ENCODE results near the gene MDN1.
"Not testable (repeated sequence)": the region's sequence is repeated elsewhere in the genome, so short reads cannot be mapped to it uniquely, and the experiment has no call there.

MDN1 gene

DNA sequence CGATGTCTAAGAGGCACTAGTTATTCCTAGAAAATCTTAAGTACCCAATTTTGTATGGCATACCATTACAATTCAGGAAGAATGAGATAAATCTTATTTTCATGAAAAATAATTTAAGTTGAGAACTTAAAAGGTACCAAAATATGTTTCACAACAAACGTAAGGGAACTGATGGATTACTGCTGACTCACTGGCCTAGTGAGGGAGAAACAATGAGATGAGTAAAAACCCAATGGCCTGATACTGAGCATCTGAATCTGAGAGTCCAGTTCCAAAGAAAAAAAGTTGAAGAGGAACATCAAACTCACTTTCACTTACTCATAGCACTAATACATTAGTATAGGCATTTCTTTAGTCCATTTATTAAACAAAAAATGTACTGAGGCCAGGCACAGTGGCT, 56.0 kb downstream of the MDN1 start:
- no peak for DNase-seq (ENCODE audit: low read depth)

DNA sequence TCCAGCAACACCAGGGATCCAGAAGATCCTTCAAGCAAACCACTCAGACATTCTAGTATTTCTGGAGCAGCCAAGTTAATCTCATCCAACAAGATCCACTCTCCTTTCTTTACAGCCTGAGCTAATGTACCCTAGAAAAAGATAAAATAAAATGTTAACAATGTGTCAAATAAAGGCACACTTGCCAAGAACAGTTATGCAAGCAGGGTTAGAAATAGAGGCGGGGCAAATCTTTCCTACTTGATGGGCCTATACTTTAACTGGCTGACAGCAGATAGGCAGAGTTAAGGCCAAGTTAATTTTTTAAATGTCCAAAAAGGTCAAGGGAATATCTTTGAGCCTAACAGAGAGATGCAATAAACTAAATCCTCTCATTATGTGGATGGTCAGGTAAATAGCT, 60.8 kb downstream of the MDN1 start:
- no peak for DNase-seq (ENCODE audit: low read depth)

DNA sequence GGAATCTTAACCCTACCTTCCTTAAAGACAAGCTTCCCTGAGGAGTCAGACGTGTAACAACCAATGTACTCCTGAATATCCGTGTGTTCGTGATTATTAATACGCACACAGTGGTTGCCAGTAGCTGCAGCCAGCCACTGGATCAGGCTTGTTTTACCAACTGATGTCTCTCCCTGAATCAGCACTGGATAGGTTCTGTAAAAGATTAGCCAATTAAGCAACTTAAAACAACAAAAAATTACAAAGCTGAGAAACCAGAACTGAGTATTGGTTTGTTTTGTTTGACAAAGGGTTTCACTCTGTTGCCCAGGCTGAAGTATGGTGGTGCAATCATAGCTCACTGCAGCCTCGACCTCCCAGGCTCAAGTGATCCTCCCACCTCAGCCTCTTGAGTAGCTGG, 69.3 kb downstream of the MDN1 start:
- no peak for DNase-seq (ENCODE audit: low read depth)

DNA sequence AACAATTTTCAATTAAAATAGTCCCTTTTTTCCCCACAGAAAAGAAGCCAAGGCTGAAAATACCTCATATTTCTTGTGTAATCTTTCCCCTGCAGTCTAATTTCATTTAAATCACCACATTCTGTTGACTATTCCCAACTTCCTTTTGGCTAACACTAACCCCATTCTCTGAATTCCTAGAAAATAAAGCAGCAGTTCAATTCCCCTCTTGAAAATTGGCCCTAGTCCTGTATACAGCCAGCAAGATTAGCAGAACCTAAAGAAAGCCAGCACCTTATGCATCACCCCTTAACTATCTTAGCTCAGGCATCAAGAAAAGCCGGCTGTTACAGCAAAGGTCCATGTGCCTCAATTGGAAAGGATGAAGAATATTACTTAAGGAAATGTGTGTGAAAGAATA, 69.7 kb downstream of the MDN1 start:
- DNase-seq (ENCODE audit: low read depth) = no peak

DNA sequence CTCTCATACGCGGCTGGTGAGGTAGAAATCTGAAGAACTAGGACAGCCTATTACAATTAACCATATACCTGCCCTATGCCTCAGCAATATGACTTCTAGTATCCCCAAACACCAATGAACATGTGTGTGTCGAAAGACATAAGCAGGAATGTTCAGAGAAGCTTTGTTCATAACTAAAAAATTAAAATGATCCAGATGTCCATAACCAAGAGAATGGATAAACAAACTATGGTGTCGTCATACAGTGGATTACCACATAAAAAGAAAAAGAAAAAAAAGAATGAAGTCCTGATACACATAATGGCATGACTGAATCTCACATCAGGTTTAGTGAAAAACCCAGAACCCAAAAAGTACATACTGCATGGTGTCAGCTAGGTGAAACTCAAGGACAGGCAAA, 73.9 kb downstream of the MDN1 start:
- no peak for DNase-seq (ENCODE audit: low read depth)

DNA sequence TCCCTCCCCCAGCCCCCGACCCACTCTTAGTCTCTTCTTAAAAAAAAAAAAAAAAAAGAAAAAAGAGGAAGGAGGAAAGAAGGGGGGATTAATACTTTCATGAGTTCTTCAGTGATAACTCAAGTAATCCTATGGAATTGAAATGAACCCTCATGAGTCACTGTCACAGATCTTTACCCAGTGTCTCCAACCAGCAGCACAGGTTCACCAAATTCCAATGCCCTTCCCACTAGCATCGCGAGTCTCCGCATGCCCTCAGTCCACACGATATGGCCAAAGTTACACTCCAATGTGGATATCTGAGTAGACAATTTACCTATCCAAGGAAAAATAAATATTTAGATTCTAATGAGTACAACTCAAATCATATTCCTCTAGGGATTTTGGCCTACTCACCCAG, 74.5 kb downstream of the MDN1 start:
- DNase-seq (ENCODE audit: low read depth) = no peak

DNA sequence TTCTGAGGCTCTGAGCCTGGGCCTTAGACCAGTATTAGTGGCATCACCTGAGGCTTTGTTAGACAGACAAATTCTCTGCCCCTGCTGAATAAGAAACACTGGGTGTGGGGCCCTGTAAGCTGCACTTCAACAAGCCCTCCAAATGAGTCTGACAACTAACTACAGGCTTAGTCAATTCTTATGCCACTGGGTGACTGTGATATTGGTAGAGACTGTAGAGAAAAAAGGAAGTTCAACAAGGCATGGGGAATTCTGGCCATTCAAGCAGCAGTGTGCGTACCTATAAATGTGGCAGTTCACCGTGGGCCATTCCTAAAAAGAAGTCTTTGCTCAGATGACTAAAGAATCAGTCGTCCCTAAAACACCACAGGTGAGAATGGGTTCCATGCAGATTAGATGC, 82.7 kb downstream of the MDN1 start:
- DNase-seq (ENCODE audit: low read depth) = no peak

DNA sequence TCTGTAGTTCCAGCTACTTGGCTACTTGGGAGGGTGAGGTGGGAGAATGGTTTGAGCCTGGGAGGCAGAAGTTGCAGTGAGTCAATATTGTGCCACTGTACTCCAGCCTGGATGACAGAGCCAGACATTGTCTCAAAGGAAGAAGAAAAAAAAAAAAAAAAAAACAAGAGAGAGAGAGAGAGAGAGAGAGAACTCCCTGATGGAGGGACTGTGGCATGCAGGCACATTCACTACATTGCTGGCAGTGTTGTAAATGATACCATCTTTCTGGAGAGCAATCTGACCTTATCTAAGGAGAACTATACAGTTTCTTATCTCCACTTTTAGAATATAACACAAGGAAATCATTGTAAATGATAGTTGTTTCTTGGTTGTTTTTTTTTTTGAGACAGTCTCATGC, 85.1 kb downstream of the MDN1 start:
- no peak for DNase-seq (ENCODE audit: low read depth)

DNA sequence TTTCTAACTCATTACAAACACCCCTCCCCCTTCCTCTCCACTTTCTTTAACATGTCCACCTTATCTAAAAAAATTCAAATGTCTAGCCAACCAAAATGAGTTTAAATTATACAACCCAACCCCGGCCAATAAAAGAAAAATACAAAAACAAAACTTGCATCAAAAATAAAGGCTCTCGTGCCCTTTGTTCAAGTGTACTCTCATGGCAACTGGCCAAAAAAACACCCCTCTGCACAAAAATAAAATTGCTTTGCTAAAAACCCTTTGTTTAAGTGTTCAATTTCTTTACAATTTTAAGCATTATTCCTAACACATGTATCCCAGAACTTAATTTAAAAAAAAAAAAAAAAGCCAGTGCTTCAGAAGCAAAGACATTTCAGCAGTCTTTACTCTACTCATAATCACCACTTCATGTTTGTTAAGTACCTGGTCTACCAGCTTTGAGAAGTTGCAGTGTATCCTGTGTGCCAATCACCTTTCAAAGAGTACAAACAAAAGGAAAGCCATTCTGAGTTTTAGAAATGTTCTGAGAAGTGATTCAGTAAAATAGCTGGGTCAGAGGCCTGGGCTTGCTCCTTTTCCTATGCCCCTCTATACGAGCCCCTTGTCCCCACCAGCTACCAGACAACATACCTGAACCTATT, 87.5 kb downstream of the MDN1 start:
- no peak for DNase-seq (ENCODE audit: low read depth)

DNA sequence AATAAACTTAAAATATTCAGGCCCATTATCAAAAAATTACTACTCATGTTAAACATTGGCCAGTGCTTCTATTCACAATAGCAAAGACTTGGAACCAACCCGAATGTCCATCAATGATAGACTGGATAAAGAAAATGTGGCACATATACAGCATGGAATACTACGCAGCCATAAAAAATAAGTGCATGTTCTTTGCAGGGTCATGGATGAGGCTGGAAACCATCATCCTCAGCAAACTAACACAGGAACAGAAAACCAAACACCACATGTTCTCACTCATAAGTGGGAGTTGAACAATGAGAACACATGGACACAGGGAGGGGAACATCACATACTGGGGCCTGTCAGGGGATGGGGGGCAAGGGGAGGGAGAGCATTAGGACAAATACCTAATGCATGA, 88.3 kb downstream of the MDN1 start:
- not testable (repeated sequence) for DNase-seq (ENCODE audit: low read depth)

DNA sequence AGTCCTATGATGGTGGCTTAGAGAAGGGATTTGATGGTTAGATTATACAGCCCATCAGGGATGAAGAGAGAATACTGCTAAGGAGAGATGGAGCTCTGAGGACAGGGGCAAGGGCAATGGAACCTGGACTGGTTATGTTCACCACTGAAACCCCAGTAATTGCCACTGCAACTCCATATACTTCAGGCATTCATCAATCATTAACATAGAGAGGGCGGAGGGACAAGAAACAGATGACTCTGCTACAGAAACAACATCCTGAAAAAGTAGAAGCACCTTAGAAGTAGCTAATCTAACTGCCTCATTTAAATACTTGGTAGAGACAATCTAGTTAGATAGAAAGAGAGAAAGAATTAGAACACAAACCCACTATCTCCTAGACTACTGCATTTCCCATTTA, 89.8 kb downstream of the MDN1 start:
- no peak for DNase-seq (ENCODE audit: low read depth)

DNA sequence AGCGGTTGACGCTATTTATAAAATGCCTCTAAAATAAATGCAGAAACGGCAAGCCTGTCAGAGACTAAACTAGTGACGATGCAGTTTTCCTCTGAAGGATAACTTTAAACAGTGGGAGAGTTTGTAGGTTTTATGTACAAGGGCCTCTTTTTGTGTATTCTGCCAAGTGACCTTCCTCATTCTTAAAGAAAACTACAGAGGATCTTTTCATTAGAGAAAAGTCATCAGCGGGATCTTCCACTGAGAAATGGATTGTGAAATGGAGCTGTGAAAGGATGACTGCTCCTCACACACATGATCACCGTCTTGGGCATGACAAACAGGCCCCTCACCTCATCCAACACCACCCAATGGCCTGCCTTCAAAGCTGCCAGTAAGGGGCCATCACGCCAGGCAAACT, 92.1 kb downstream of the MDN1 start:
- no peak for DNase-seq (ENCODE audit: low read depth)

DNA sequence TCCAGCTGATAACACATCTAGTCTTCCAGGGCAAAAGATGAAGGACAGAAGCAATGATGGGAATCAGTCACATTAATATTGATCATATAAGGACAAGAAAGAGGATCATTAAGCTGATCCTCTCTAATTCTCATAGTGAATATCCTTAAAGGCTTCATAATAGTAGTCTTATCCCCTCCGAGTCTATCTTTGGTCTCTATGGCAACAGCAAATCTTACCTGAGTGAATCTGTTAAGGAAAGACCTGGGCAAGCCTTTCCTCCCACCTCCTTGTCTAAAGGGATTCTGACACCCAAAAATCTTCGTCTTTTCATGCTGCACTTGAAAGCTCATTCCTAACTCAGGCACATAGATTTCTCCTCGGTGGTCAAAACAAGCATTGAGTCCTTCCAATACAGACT, 94.6 kb downstream of the MDN1 start:
- DNase-seq (ENCODE audit: low read depth) = no peak

DNA sequence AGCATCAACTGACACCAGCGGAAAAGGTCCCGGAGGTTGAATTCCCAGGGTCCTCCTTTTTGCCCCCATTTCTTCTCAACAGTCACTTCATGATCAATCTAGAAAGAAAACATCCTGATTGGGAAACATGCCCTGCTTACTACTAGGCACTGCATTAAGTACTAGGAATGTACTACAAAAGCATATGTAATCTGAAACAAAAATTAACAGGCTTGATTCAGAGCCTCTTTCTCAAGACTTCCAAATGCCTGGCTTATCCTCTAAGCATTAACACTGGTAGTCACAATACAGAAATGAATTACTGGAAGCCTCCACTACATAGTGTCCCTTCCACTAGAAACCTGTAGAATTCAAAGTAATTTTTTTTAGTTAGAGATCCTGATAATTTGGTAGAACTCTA, 96.5 kb downstream of the MDN1 start:
- DNase-seq (ENCODE audit: low read depth) = no peak

DNA sequence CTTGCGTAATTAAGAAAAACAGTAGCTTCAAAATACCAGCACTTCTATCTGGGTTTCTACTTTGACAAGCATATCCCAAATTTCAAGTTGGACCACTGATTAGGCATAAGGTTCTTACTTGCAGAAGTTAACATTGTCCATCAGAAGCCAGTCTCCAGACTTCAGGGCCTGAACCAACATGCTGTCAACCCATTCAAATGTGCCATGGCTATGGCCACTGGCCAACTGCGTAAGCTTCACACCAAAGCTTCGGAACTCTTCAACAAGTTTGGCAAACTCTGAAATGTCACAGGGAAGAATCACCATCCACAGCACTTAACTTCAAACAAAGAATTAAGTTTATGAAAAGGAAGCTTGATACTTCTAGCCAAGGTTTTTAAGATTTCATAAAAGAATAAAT, 103.1 kb downstream of the MDN1 start:
- DNase-seq (ENCODE audit: low read depth) = no peak

DNA sequence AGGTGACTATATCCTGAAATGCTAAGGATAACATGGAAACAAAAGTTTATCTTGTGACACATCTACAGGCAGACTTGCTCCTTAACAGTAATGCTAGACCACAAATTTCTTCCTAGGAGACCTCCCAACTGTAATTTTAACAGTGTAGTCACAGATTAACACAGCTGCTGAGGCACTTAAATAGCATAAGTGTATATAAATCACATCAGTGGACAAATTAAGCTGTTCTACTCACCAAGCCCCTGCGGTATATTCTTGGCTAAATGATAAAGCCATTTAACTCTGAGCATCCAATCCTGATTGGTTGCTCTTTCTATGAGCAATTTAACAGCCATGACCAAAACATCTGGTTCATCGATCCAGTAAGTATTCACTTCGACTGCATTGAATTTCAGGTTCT, 107.8 kb downstream of the MDN1 start:
- DNase-seq (ENCODE audit: low read depth) = no peak

DNA sequence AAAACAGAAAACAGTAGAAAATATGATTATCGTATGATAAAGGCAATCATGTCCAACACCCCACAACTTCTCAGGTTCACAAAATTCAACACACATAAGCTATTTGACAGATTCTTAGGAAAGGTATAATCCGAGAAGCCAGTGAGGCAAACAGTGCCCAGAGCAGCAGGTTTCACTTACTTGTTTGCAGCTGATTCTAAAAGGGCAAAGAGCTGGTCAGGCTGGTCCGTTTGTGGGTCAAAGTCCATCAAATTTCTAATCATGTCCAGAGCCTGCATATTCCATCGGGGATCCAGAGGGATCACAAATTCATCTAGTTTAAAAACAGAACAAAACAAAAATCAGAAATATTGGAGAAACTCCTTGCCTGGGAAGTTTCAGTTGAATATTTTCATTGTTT, 111.3 kb downstream of the MDN1 start:
- no peak for DNase-seq (ENCODE audit: low read depth)

DNA sequence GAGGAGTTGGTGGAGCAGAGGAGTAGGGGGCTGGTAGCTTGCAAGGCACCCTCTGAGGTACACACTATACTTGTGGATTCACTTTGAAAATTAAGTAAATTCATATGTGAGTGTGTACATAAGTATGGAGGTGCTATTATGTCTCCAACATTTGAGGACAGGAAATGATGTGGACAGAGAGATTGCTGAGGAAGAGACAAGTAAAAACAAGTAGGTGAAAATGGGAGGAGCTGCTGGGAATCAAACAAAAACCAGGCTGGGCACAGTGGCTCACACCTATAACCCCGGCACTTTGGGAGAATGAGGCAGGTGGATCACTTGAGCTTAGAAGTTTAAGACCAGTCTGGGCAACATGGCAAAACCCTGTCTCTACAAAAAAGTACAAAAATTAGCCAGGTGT, 111.8 kb downstream of the MDN1 start:
- no peak for DNase-seq (ENCODE audit: low read depth)

DNA sequence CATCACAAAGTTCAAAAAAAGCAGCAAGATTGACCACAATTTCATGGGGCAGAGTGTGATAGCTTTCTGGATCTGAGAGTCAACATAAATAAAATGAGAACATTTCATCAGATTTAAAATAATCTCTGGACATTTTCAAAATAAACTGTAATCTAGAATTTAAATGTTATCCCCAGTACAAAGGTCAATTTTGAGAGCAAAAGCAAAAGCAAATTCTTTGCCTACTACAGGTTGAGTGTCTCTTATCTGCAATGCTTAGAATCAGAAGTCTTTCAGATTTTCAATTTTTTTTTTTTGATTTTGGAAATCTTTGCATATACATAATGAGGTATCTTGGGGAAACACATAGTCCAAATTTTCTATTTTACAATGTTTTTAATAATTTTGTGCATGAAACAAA, 113.5 kb downstream of the MDN1 start:
- DNase-seq (ENCODE audit: low read depth) = no peak

DNA sequence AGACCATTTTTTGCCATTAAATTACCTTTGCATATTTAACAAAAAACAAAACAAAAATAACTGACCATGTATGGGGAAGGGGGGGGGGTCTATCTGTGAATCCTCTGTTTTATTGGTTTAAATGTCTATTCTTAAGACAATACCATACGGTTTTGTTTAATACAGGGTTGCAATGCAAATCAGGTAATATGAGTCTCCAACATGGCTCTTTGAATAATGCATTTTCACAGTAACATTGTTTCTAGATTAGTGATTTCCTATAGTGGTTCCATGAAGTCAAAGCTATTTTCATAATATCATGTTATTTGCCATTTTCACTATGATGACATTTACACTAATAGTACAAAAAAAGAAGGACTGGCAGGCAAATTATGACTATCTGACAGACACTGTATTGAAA, 116.3 kb downstream of the MDN1 start:
- DNase-seq (ENCODE audit: low read depth) = no peak

DNA sequence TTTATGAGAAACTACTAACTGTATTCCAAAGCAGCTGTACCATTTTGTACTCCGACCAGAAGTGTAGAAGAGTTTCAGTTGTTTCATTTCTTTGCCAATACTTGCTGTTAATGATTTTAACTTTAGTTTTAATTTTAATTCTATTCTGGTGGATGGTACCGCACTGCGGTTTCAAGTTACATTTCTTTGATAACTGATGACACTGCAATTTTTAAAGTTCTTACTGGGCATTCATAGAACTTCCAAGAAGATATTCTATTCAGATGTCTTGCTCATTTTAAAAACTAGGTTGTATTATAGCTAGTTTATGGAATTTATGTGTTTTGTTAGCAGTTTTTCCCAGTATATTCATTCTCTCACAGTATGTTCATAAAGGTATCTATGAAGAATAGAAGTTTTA, 117.2 kb downstream of the MDN1 start:
- DNase-seq (ENCODE audit: low read depth) = no peak

DNA sequence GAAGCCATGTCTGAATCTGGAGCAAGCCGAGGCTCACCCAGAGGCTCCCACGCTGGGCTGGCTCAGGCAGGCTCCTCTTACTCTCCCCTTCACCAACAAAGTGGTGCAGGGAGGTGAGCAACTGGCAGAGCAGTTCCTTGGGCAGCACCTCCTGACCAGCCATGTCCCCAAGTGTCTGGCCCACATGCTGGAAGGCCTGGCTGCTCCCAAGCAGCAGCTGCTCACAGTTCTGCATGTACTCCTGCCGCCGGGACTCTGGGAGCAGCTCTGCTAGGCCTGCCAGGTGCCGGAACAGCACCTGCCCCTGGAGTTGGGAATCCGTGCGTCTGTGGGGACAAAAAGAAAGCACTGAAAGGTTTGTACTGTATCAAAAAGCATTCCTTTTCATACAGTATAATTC, 123.9 kb downstream of the MDN1 start:
- no peak for DNase-seq (ENCODE audit: low read depth)

DNA sequence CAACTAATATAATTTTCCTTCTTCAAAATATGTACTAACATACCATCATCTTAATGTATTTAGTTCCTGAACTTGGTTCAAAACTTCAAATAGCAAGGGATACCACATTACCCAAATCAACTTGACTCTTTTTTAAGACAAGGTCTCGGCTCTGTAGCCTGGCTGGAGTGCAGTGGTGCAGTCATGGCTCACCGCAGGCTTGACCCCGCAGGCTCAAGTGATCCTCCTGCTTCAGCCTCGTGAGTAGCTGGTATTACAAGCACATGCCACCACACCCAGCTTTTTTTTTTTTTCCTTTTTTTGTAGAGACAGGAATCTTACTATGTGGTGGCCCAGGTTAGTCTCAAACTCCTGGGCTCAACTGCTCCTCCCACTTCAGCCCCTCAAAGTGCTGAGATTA, 125.2 kb downstream of the MDN1 start:
- no peak for DNase-seq (ENCODE audit: low read depth)

DNA sequence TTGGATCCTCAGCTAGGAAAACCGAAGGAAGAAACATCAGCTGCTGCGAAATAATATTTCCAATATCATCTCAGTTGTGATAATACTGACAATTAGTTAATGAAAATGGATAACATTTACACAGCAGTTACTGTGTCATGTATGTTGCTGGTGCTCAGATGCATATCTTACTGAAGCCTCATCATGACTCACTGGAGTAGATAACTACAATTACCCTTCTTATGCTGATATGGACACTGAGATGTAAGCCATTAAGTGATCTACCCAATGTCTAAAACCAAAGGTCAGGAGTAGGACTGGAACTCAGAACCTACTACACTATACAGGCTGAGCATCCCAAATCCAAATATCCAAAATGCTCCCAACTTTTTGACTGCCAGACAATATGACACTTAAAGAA, 126.4 kb downstream of the MDN1 start:
- no peak for DNase-seq (ENCODE audit: low read depth)

DNA sequence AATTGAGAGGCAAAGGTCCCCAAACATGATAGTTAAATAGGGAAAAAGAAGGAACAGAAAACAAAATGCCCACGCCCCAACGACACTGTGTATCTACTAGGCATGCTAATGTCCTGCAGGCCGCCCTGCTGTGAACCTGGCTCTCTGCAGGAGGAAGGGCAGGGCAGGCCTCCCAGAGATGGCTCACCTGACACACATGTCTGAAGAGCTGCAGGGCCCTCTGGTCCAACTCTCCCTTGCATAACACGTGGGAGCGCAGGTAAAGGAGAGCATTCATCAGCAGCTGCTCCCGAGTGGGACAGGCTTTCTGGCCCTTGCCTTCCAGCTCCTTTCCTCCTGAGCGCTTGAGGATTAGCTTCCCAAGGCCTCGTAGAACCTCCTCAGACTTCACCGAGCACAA, 127.3 kb downstream of the MDN1 start:
- DNase-seq (ENCODE audit: low read depth) = no peak
